Stimulated activated CD4-positive, alpha-beta T cell treated with anti-CD3 and anti-CD28 coated beads, Interleukin-12 subunit alpha, Interleukin-12 subunit beta, amount 100 ng/mL, for 24 hours (primary cell): ENCODE data around the gene RPL3.

ENCODE experiments used
- DNase-seq, 2 experiments: peaks; one replicate each; pipeline ENCODE4 v3.0.0-alpha.2; 2020; ENCODE audit warnings: low read depth in 2 of 2

RPL3 gene

DNA sequence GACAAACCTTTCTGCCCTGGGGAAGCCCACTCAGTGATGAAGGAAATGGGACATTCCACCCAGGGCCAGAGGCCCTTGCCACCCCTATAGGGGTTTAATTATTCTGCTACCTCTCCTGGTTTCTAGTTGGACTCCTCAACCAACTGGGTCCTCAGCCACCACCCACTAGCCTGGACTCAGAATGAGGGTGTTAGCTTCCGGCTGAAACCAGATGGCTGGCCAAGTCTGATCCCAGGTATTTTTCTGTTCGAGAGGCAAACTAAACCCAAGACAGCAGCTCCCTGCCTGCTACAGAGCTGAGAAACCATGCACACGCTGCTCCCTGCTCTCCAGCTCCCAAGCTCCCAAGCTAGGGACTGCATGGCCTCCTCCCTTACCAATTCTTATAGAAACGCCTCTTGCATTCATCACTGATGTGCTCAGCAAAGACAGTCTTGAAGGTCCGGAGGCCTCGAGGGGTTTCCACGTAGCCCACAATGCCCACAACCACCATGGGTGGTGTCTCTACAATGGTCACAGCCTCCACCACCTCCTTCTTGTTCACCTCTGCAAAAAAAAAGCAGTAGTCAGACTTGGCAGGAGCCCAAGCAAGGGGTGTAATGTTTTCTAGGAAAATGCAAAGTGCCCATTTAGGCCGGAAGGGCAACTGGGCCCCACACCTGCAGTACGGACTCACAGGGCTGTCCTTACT lies 2.2 kb downstream of the RPL3 start:
- DNase-seq = no peak

DNA sequence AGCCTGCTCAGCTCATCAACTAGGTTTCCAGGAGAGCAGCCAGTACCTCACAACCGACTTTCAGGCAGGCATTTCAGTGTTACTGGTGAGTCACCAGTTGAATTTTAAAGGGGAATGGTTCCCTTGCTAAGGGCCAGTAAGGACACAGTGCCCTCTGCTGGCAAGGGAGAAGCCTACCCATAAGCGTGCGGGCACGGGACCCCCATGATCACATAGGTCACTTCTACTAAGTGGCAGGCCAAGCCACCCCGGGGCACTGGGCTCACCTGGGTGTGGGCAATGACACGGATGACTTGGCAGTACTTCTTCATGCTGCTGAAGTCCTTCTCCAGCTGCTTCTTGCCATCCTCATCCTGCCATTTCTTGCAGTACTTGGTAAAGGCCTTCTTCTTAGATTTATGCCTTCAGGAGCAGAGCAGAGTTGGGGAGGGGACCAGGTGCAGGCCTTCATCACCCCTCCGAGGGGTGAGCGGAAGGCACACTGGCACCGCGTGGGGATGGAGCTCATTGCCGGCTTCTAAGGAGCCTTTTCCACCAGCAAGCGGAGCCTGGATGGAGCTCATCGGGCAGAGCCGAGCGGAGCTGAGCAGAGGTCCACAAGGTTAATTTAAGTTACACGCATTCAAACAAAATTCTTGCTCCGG lies 2.9 kb downstream of the RPL3 start:
- peak; percentile 50 to 73 for DNase-seq

DNA sequence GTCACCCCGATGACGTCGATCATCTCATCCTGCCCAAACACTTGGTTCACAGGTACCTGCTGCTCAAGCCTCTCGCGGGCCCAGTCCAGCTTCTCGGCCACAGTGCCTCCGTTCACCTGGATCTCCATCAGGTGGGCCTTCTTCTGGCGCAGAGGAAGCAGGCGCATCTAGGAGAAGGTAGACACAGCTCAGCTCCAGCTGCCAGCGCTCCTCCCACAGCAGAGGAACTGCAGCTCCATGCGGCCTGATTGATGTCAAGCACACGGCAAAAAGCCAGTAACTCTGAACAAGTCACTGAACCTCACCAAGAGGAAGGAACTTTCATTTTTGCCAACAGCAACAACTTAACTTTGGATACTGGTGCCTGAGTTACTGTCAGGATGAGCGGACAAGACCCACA lies 4.0 kb downstream of the RPL3 start:
- DNase-seq = no peak

DNA sequence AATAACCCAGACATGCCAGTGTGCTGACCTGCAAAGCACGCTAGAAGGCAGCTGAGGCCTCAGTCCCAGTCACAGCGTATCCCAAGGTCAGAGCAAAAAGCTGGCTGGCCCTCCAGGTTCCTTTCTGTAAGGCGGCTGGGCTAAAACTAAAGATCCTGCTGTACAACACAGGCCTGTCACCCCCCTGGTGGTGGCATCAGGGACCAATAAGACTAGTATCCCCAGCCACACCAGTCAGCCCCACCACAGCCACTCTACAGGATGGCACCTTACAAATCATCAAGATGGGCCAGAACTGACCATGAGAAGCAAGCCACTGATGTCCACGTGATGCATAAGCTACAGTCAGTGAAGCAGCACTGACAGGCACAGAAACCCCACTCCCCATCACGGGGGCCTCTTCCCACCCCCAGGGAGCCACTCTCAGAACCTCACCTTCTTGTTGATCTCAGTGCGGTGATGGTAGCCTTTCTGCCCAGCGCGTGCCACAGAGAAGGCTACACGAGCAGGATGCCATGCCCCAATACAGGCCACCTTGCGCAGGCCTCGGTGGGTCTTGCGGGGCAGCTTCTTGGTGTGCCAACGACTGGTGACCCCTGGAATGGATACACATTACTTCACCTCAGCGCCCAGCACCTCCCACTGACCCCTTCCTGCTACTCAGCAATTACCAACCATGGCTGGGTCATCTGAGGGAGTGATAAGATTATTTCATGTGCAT lies 5.0 kb downstream of the RPL3 start:
- DNase-seq = no peak

DNA sequence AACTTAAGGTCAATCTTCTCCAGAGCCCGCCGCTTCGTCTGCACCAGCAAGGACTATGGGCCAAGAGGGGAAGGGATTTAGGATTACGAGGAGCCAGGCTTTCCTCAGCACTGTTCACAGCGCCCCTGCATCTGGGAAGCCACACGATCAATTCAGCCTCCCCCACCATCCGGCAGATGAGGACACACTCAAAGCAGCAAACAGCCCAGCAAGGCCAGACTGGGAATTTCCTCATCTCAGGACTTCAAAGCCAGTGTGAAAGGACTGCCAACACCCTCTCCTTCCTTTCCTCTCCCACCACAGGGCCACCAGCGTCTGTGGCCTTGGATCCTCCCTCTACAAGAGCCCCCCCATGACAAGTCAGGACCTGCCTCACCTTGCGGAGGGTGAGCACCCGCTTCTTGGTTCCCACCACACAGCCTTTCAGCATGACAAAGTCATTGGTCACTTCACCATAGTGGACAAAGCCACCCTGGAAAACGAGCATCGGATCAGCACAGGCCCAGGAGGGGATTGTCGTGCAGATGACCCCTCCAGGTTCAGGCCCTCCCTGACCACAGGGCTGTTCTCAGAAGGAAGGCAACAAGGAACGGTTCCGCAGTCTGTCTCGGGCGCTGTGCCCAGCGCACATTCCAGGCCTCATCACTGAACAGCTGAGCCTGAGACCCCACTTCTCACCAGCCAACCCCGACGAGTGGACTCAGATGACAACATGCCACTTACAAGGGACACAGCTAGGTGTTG lies 6.0 kb downstream of the RPL3 start:
- DNase-seq = no peak

DNA sequence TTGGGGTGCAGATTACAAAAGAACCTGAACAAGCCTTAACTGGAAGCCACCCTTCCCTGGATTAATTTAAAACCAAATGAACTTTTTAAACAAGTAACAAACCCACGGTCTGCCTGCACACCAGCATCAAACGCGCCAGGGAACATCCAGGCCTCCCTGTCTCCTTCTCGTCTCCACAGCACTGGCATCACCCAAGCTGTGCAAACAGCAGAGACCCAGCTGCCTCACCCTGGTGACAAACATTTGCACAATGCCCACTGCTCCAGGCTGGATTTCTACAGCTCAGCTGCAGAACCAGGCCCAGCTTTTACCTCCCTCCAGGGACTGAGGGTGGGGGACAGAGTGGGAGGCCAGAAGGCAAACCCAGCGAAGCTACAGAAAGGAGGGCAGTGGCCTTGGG lies 7.0 kb downstream of the RPL3 start:
- DNase-seq = no peak

DNA sequence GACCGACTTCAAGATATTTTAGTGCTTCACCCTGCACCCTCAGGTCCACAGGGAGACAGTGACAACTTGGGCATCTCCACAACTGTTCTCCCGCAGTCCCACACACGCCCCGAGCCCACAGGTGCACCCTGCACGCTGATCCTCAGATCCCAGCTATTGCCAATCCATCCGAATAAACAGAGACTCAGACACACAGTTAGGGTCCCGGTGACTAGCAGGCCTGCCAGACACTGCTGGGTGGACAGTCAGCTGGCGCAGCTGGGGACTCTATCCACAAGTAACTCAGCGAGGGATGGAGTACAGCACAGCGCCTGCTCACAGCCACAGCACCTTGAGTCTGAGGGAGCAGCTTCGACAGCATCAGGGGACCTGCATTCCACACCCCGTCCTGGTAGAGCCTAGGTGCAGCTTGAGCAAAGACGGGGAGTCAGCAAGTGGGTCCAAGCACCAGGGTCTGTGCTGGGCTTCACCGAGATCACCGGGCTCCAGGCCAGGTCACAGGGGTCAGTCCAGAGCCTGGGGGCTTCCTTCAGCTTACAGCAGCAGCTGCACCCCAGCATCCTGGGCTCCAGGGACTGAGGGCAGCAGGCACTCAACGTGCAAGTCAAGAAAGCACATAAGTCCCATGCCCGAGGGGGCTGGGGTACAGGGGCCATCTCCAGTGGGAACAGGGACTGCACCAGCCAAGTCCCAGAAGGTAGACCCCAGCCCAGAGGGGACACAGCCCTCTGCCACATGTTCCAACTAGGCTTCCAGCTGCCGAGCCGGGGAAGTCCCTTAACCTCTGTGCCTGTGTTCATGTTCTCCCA lies 7.6 kb downstream of the RPL3 start:
- DNase-seq = no peak

DNA sequence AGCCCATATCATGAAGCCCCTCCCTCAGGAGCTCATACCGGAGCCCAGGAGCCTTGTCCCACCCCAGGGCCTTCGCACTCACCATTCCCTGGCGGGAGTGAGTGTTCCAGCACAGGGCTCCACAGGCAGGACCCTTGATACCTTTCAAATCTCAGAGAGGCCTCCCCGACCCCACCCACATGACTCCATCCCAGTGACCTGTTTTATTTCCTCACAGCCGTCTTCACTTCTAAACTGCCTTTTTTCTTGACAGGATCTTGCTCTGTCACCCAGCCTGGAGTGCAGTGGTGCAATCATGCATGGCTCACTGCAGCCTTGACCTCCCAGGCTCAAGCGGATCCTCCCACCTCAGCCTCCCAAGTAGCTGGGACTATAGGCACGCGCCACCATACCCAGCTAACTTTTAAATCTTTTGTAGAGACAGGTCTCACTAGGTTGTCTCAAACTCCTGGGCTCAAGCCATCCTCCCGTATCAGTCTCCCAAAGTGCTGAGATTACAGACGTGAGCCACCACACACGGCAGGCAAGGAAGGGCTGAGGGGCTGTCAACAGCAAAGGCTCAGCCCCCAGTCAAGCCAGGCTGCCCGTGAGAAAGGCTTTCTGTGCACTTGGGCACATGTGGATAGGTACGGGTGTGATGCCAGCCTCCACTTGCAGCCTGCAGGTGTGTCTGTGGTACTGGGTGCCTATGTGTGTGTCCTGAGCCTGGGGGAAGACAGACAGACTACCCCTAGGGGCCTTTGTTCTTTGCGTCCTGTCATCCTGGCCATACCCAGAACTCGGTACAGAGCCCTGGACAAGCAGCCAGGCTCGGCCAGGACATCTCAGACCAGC lies 9.3 kb downstream of the RPL3 start:
- DNase-seq = no peak

DNA sequence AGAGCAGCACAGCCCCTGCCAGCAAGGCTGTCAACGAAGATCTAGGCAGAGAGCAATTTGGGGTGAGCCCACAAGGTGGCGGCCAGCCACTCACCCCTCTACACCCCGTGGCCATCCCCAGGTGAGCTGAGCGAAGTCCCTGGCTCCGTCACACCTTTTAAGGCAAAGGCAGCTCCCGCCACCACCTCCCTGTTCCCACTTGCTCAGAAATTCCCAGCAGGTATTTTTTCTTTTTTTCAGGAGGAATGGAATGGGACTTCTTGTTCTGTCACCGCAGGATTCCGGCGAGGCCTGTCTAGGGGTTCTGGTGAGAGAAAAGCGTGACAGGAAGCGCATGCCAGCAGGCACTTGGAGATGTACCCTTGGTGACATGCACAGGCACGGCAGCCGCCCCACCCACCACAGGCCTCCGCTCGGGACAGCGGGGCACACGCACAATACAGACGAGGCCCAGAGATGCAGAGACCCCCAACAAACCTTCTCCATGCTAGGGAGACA lies 10.0 kb downstream of the RPL3 start:
- no peak for DNase-seq

DNA sequence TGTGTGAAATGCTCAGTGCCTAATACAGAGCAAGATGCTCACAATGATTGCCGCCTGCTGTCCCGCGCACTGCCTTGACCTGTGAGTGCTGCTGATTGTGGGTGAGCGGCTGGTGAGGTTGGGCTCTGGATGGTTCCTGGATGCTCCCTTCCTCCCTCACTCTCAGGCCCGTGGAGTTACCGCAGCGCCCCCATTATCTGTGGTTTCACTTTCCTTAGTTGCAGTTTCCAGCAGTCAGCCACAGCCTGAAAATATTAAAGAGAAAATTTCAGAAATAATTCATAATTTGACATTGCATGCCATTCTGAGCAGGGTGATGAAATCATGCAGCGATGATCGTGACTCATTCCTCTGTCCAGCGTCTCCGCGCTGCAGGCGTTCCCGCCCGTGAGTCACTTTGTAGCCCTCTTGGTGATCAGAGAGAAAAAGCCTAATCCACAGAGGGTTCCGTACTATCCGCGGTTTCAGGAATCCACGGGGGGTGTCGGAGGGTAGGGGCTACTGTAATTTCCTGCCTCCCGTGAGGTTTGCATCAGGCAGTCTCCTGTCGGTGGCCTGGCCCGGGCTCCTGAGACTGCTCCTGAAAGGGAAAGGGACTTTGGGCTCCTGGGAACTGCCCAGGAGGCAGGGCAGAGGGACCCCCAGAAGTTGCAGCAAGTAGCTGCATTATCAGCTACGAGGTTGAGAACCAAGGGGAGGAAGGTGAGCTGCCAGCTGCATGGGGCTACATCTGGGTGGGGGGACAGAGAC lies 10.6 kb downstream of the RPL3 start:
- DNase-seq = no peak

DNA sequence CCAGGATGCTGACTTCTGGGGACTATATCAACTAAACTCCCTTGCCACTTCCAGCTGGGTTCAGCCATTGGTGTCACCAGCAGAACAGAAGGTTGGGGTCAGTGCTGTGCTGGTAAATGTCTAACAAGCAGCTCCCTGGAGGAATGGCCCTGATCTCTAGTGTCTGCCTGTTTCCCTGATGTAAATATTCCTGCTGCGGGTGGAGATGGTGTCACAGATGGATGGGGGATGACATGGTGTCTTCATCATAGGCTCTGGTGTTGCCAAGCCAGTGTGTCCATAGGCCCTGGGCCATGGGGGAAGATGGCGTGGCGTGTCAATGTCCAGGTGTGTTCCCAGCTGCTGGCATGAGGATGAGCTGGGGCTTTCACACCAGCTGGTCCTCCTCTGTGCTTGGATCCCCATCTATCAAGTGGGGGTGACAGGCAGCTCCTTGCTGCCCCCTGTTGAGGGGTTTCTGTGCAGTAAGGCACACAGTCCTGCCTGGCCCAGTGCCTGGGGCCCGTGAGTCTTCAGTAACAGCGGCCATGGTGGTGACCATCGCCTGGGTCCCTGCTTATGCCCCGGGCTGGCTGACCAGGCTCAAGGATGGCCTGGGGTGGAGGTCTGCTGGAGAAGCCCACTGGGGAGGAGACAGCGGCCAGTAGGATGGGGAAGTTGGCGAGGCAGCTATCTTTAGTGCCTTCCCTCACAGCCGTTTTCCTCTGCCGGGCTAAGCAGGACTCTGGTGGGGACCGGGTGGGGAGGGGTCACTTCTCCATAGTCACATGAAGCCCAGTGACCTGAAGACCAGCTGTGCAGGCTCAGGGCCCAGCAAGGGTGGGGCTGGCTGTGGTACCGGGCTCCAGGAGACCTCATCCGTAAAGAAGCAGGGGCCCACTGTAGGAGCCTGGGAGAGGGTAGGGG lies 12.7 kb downstream of the RPL3 start:
- DNase-seq = no peak

DNA sequence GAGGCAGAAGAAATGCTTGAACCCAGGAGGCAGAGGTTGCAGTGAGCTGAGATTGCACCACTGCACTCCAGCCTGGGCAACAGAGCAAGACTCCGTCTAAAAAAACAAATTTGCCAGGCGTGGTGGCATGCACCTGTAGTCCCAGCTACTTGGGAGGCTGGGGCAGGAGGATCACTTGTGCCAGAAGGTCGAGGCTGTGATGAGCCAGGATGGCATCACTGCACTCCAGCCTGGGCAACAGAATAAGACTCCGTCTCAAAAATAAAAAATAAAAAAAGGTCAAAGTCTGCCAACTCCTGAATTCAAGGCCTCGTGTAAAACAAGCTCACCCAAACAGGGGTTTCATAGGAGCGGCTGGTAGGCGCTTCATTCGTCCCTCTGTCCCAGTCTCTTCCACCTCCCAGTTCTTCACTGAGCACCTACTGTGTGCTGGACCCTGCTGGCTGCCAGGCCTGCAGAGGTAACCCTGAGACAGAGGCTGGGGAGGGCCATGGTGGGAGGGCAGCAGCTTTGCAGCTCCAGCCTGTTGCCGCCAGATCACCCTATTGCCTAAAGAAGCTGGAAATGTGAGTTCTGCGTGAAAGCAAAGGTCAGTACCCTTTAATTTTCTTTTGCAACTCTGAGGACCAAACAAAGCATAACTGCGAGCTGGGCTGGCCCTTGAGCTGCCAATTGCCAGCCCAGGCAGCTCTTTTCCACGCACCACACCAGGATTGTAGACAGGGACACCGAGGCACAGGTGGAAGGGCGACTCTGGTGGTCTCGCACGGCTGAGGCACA lies 15.3 kb downstream of the RPL3 start:
- no peak for DNase-seq

DNA sequence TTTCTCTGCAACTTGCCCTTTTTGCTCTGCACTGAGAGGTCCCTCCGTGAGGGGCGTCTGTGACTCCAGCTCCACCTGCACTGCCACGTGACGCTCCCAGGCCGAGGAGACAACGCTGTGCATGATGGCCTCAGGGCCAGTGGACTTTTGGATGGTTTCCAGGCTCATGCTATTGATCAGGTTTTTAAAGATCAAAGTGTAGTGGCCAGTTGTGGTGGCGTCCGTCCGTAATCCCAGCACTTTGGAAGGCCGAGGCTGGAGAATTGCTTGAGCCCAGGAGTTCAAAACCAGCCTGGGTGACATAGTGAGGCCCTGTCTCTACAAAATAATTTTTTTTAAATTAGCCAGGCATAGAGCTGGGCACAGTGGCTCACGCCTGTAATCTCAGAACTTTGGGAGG lies 16.1 kb downstream of the RPL3 start:
- no peak for DNase-seq

DNA sequence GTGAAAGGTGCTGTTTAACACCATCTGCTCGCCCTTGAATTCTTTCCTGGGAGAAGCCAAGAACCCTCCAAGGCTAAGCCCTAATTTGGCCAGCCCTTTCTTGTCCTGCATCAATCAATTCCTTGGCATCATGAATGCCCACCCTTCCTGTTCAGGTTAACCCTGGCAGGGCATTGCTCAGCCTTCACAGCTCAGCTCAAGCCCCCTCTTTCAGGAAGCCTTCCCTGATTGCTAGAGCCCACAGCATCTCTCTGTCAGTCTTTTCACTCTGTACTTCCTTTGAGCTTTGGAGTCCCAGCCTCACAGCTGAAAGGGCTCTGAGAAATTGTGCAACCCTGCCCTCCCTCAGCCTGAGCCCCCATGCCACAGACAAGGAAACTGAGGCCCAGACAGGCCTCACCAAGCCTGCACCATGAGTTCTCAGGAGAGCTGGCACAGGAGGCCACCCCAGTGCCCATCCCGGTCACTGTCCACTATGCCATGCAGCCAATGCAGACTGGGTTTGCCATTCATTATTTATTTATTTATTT lies 16.9 kb downstream of the RPL3 start:
- no peak for DNase-seq

DNA sequence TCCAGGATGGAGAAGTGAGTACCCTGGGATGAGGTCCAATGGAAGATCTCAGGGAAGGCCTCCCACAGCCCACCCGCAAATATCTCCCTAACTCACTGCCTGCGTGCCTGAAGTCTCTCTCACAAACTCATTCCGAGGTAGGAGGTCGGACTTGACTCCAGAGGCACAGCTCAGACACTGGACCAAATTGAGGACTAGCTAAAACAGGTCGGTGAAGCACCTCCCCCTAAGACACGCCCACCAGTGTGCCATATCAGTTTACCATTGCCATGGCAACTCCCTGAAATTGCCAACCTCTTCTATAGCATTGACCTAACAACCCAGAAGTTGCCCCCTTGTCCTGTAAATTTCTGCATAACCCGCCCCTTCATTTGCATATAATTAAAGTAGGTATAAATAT lies 17.5 kb downstream of the RPL3 start:
- no peak for DNase-seq

DNA sequence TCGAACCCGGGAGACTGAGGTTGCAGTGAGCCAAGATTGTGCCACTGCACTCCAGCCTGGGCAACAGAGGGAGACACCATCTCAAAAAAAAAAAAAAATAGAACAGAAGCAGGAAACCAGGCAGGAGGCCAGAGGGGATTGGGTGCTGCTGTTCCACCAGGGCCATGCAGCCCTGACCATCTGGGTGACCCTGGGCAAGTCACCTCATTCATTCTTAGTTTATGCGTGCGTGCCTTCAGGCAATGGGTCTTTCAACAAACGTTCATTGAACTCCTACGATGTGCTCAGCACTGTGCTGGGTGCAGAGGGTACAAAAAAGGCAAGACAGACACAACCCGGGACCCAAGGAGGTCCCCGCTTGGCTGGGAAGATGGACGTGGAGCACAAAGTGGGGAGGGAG lies 18.3 kb downstream of the RPL3 start:
- DNase-seq = no peak

DNA sequence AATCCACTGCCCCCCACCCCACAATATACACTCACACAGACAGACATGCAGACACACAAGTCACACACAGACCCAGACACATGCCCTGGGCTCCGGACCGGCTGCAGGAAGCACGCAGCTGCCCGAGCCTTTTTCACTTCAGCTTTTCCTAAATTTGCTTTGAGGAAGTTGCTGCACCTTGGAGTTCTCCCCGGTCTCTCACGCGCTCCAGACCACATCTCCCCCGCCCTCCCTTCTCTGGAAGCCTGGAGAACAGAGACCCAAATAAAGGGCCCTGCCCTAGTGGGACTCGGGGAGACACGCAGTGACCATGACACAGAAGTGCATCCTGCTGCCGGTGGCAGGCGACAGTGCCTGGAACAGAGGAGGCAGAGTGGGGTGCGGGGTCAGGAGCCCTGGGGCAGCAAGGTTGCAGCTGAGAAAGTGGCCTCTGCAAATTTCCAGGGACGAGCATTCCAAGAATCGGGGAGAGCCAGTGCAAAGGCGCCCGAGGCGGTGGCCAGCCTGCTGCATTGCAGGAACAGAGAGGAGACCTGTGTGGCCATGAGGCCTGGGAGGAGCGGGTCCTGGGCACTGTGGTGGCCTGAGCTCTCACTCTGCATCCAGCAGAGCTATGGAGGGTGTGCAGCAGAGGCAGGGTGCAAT lies 19.1 kb downstream of the RPL3 start:
- DNase-seq = no peak
